NCI-H226 (cell line): ENCODE measurements around the gene LYPLAL1.
A peak's percentile ranks its signal among the peaks of the same experiment; 100 is the strongest.

Experiments used
- DNase-seq: peaks from one replicate; pipeline ENCODE4 v3.0.0-alpha.2; 2015

LYPLAL1 gene

GRCh38 chr1:219173758-219174459 lies at the start of gene LYPLAL1:
Gene LYPLAL1, plus strand, starts transcription at chr1:219173878. Its CDS starts 13 bp downstream, at chr1:219173891.
- peak; percentile 61 for DNase-seq

- DNase-seq, result no peak
Measured at GRCh38 chr1:219124163-219124562, 49.5 kb upstream of the LYPLAL1 start.

GRCh38 chr1:219125342-219125741 lies 48.3 kb upstream of the LYPLAL1 start:
- DNase-seq, result no peak

- no peak for DNase-seq
Measured at GRCh38 chr1:219126377-219126776, 47.3 kb upstream of the LYPLAL1 start.

- no peak for DNase-seq
Measured at GRCh38 chr1:219128957-219129356, 44.7 kb upstream of the LYPLAL1 start.

- no peak for DNase-seq
Measured at GRCh38 chr1:219130366-219130935, 43.2 kb upstream of the LYPLAL1 start.

GRCh38 chr1:219132939-219133338 lies 40.7 kb upstream of the LYPLAL1 start:
- no peak for DNase-seq

- no peak for DNase-seq
Measured at GRCh38 chr1:219138747-219139146, 34.9 kb upstream of the LYPLAL1 start.

- DNase-seq, result no peak
Measured at GRCh38 chr1:219140303-219140877, 33.3 kb upstream of the LYPLAL1 start.

- DNase-seq, result peak; percentile 44
Measured at GRCh38 chr1:219143735-219144134, 29.9 kb upstream of the LYPLAL1 start.

GRCh38 chr1:219144658-219145315 lies 28.9 kb upstream of the LYPLAL1 start:
- no peak for DNase-seq

- DNase-seq, result no peak
Measured at GRCh38 chr1:219147571-219148019, 26.1 kb upstream of the LYPLAL1 start.

GRCh38 chr1:219149009-219149577 lies 24.6 kb upstream of the LYPLAL1 start:
- DNase-seq, result no peak

GRCh38 chr1:219149953-219150352 lies 23.7 kb upstream of the LYPLAL1 start:
- no peak for DNase-seq

GRCh38 chr1:219150913-219151312 lies 22.8 kb upstream of the LYPLAL1 start:
- DNase-seq, result no peak

- no peak for DNase-seq
Measured at GRCh38 chr1:219151467-219151866, 22.2 kb upstream of the LYPLAL1 start.

GRCh38 chr1:219152751-219153150 lies 20.9 kb upstream of the LYPLAL1 start:
- no peak for DNase-seq

- DNase-seq, result no peak
Measured at GRCh38 chr1:219153723-219154122, 20.0 kb upstream of the LYPLAL1 start.

GRCh38 chr1:219155135-219155534 lies 18.5 kb upstream of the LYPLAL1 start:
- DNase-seq, result no peak

GRCh38 chr1:219159946-219160645 lies 13.6 kb upstream of the LYPLAL1 start:
- DNase-seq, result no peak

GRCh38 chr1:219160967-219161366 lies 12.7 kb upstream of the LYPLAL1 start:
- no peak for DNase-seq

GRCh38 chr1:219161371-219161770 lies 12.3 kb upstream of the LYPLAL1 start:
- DNase-seq, result no peak
